GM23338 (cell line): ENCODE measurements around the gene B4GALT4. TPM values are rescaled to one million over a fixed set of nuclear protein-coding genes. Genes with fewer than 3 reads are reported as not detected.
A peak's percentile ranks its signal among the peaks of the same experiment; 100 is the strongest.

Source experiments
- ATAC-seq: fragments of 200-7000 bp; cut with Tn5 transposase; 3 replicates; pipeline ENCODE4 v1.9.1; 2020
- DNase-seq: peaks from one replicate; pipeline ENCODE4 v3.0.0-alpha.2; 2015; ENCODE audit warnings: low spot score
- H2AFZ ChIP-seq: fragments of 200-600 bp; sonication (generic); 2 replicates; pipeline ENCODE4 v1.8.0; 2016; ENCODE audit warnings: antibody characterized with exemption, mild to moderate bottlenecking, moderate library complexity
- H3F3A ChIP-seq: fragments of 200-600 bp; sonication (generic); replicated peaks from 2 replicates; pipeline ENCODE4 v1.8.0; 2017; ENCODE audit warnings: antibody characterized with exemption, mixed run types, low read depth
- H3K27ac ChIP-seq: fragments of 200-600 bp; sonication (generic); 2 replicates; pipeline ENCODE4 v1.6.1; 2016; ENCODE audit warnings: low read depth
- H3K27me3 ChIP-seq: fragments of 200-600 bp; sonication (generic); 2 replicates; pipeline ENCODE4 v1.8.0; 2016; ENCODE audit warnings: mild to moderate bottlenecking, mixed run types, moderate library complexity; ENCODE audit not compliant: insufficient read depth
- H3K36me3 ChIP-seq: fragments of 200-600 bp; sonication (generic); 2 replicates; pipeline ENCODE4 v1.8.0; 2016; ENCODE audit warnings: mild to moderate bottlenecking; ENCODE audit not compliant: insufficient read depth
- H3K4me1 ChIP-seq: fragments of 200-600 bp; sonication (generic); 2 replicates; pipeline ENCODE4 v1.8.0; 2016; ENCODE audit warnings: mild to moderate bottlenecking, moderate library complexity; ENCODE audit not compliant: insufficient read depth
- H3K4me2 ChIP-seq: fragments of 200-600 bp; sonication (generic); 2 replicates; pipeline ENCODE4 v1.7.1; 2017; ENCODE audit warnings: mixed run types
- H3K4me3 ChIP-seq: fragments of 200-600 bp; sonication (generic); 2 replicates; pipeline ENCODE4 v1.6.1; 2016; ENCODE audit warnings: mixed run types
- H3K79me2 ChIP-seq: fragments of 200-600 bp; sonication (generic); replicated peaks from 2 replicates; pipeline ENCODE4 v1.8.0; 2017; ENCODE audit warnings: mild to moderate bottlenecking; ENCODE audit not compliant: insufficient read depth
- H3K9me2 ChIP-seq: fragments of 200-600 bp; sonication (generic); 2 replicates; pipeline ENCODE4 v1.8.0; 2017; ENCODE audit not compliant: insufficient read depth
- H4K20me1 ChIP-seq: fragments of 200-600 bp; sonication (generic); replicated peaks from 2 replicates; pipeline ENCODE4 v1.8.0; 2017; ENCODE audit warnings: mild to moderate bottlenecking; ENCODE audit not compliant: insufficient read depth
- H3K27ac Mint-ChIP-seq: 2 replicates; pipeline ENCODE4 v1.8.0; 2020; ENCODE audit warnings: inconsistent platforms, mild to moderate bottlenecking, moderate library complexity, mixed read lengths
- H3K27me3 Mint-ChIP-seq: 3 replicates; pipeline ENCODE4 v1.8.0; 2022; ENCODE audit warnings: low read depth, mild to moderate bottlenecking, moderate library complexity, mixed read lengths, inconsistent platforms; ENCODE audit not compliant: insufficient read depth, poor library complexity
- H3K36me3 Mint-ChIP-seq: 3 replicates; pipeline ENCODE4 v1.8.0; 2021; ENCODE audit warnings: low read depth, mild to moderate bottlenecking, inconsistent platforms, moderate library complexity, mixed read lengths
- H3K4me1 Mint-ChIP-seq: 3 replicates; pipeline ENCODE4 v1.8.0; 2020; ENCODE audit warnings: mild to moderate bottlenecking, inconsistent platforms, mixed read lengths
- H3K4me3 Mint-ChIP-seq: 3 replicates; pipeline ENCODE4 v1.8.0; 2021; ENCODE audit warnings: moderate library complexity, mild to moderate bottlenecking, inconsistent platforms, mixed read lengths
- H3K9me3 Mint-ChIP-seq: 3 replicates; pipeline ENCODE4 v1.8.0; 2020; ENCODE audit warnings: moderate library complexity, mild to moderate bottlenecking, inconsistent platforms, mixed read lengths
- CREB1 ChIP-seq: fragments of 250-450 bp; sonication (Bioruptor Pico); IDR thresholded peaks from 2 replicates; pipeline ENCODE4 v1.5.0; 2020; ENCODE audit warnings: low read depth, mild to moderate bottlenecking, moderate library complexity
- EZH2 ChIP-seq: fragments of 200-600 bp; sonication (generic); IDR thresholded peaks from one replicate; pipeline ENCODE4 v1.8.0; 2017; ENCODE audit warnings: antibody characterized with exemption, mild to moderate bottlenecking, low read depth; ENCODE audit not compliant: unreplicated experiment
- EZH2phosphoT487 ChIP-seq: fragments of 200-600 bp; sonication (generic); IDR thresholded peaks from one replicate; pipeline ENCODE4 v1.8.1; 2018; ENCODE audit warnings: antibody characterized with exemption; ENCODE audit not compliant: unreplicated experiment
- JUNB ChIP-seq: IDR thresholded peaks from one replicate; pipeline ENCODE4 v1.6.1; 2016; ENCODE audit warnings: antibody characterized with exemption; ENCODE audit not compliant: unreplicated experiment
- NANOG ChIP-seq: IDR thresholded peaks from 2 replicates; pipeline ENCODE4 v1.6.1; 2016; ENCODE audit warnings: antibody characterized with exemption, borderline replicate concordance
- POLR2AphosphoS5 ChIP-seq: IDR thresholded peaks from 2 replicates; pipeline ENCODE4 v1.6.1; 2016; ENCODE audit warnings: antibody characterized with exemption, low read depth
- STAT1 ChIP-seq: IDR thresholded peaks from one replicate; pipeline ENCODE4 v1.6.1; 2016; ENCODE audit warnings: antibody characterized with exemption; ENCODE audit not compliant: unreplicated experiment
- ZNF114 ChIP-seq: fragments of 250-450 bp; sonication (Bioruptor Pico); IDR thresholded peaks from 2 replicates; pipeline ENCODE4 v1.5.0; 2020; ENCODE audit warnings: mild to moderate bottlenecking, moderate library complexity
- ZNF331 ChIP-seq: fragments of 250-450 bp; sonication (Bioruptor Pico); IDR thresholded peaks from 2 replicates; pipeline ENCODE4 v1.5.0; 2020; ENCODE audit warnings: low read depth, mild to moderate bottlenecking, moderate library complexity
- polyA plus RNA-seq: library from polyadenylated mRNA; unstranded; fragments of >200 nt; fragmentation: Nextera tagmentation; extraction: Ambion mirVana; gene quantifications from 2 replicates; pipeline ENCODE4 v1.2.1, GENCODE V29; 2016
- total RNA-seq: library from RNA; depleted of rRNA; stranded (reverse); fragments of >200 nt; shearing (Covaris generic); gene quantifications from 2 replicates; pipeline ENCODE4 v1.2.3, GENCODE V29; 2014
- TF ChIP-seq, protein P1 (sequence below), 2 experiments: fragments of 200-600 bp in 1 of 2; sonication (generic) in 1 of 2; conservative IDR thresholded peaks; 2 replicates each; pipeline versions ENCODE4 v1.5.1 to v1.6.1; 2016 to 2017; ENCODE audit warnings: antibody characterized with exemption in 2 of 2, low read depth in 2 of 2, mild to moderate bottlenecking in 2 of 2, moderate library complexity in 1 of 2
- TF ChIP-seq, protein P2 (sequence below): IDR thresholded peaks from 2 replicates; pipeline ENCODE4 v1.6.1; 2016; ENCODE audit warnings: antibody characterized with exemption
- TF ChIP-seq, protein P3 (sequence below): fragments of 250-450 bp; sonication (Bioruptor Pico); IDR thresholded peaks from 2 replicates; pipeline ENCODE4 v1.5.0; 2020; ENCODE audit warnings: mild to moderate bottlenecking, moderate library complexity
- TF ChIP-seq, protein P4 (sequence below): IDR thresholded peaks from one replicate; pipeline ENCODE4 v1.6.1; 2018; ENCODE audit warnings: antibody characterized with exemption; ENCODE audit not compliant: unreplicated experiment

The B4GALT4 gene
- total and polyA plus RNA-seq, 2 experiments from 2014 or later, result 38.3 to 45.3 TPM

DNA sequence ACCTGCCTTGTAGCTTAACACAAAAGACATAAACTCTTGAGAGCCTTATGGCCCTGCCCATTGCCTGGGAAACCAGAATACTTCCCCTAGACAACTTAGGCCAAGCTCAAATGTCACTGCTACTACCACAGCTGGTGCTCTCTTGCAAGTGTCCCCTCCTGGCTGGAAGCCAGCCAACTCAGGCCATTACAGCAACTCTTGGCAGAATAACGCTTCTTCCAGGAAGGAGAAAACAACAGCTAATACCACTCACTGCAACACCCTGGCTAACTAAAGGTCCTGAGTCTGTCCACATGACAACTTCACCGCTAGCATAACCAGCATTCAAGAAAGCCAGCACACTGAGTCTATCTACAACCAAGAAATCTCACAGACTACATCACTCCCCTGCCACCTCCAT, 5.1 kb upstream of the B4GALT4 start:
- ATAC-seq (no peak), DNase-seq (no peak)
- H4K20me1 ChIP-seq, result no peaks in the 10 kb centered on the region
- no peaks in the 10 kb centered on the region for H3F3A ChIP-seq
- H3K4me2 ChIP-seq, result no peak overlapping the region
- H3K79me2 ChIP-seq, result no peaks in the 10 kb centered on the region; the same call in 1 of the 2 replicates
- TF ChIP-seq POLR2AphosphoS5 (no peak), ZNF331 (CRISPR knock-in tag) (no peak), NANOG (no peak), EZH2phosphoT487 (no peak), ZNF114 (CRISPR knock-in tag) (no peak), EZH2 (no peak), CREB1 (CRISPR knock-in tag) (no peak), STAT1 (no peak), JUNB (no peak)
- TF ChIP-seq, protein P1, sequence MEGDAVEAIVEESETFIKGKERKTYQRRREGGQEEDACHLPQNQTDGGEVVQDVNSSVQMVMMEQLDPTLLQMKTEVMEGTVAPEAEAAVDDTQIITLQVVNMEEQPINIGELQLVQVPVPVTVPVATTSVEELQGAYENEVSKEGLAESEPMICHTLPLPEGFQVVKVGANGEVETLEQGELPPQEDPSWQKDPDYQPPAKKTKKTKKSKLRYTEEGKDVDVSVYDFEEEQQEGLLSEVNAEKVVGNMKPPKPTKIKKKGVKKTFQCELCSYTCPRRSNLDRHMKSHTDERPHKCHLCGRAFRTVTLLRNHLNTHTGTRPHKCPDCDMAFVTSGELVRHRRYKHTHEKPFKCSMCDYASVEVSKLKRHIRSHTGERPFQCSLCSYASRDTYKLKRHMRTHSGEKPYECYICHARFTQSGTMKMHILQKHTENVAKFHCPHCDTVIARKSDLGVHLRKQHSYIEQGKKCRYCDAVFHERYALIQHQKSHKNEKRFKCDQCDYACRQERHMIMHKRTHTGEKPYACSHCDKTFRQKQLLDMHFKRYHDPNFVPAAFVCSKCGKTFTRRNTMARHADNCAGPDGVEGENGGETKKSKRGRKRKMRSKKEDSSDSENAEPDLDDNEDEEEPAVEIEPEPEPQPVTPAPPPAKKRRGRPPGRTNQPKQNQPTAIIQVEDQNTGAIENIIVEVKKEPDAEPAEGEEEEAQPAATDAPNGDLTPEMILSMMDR (conservative IDR thresholded peaks at IDR 0.05; ENCODE audit: low read depth in 2 of 2), result no peak
- TF ChIP-seq, protein P2, sequence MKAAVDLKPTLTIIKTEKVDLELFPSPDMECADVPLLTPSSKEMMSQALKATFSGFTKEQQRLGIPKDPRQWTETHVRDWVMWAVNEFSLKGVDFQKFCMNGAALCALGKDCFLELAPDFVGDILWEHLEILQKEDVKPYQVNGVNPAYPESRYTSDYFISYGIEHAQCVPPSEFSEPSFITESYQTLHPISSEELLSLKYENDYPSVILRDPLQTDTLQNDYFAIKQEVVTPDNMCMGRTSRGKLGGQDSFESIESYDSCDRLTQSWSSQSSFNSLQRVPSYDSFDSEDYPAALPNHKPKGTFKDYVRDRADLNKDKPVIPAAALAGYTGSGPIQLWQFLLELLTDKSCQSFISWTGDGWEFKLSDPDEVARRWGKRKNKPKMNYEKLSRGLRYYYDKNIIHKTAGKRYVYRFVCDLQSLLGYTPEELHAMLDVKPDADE, result no peak
- TF ChIP-seq, protein P3, sequence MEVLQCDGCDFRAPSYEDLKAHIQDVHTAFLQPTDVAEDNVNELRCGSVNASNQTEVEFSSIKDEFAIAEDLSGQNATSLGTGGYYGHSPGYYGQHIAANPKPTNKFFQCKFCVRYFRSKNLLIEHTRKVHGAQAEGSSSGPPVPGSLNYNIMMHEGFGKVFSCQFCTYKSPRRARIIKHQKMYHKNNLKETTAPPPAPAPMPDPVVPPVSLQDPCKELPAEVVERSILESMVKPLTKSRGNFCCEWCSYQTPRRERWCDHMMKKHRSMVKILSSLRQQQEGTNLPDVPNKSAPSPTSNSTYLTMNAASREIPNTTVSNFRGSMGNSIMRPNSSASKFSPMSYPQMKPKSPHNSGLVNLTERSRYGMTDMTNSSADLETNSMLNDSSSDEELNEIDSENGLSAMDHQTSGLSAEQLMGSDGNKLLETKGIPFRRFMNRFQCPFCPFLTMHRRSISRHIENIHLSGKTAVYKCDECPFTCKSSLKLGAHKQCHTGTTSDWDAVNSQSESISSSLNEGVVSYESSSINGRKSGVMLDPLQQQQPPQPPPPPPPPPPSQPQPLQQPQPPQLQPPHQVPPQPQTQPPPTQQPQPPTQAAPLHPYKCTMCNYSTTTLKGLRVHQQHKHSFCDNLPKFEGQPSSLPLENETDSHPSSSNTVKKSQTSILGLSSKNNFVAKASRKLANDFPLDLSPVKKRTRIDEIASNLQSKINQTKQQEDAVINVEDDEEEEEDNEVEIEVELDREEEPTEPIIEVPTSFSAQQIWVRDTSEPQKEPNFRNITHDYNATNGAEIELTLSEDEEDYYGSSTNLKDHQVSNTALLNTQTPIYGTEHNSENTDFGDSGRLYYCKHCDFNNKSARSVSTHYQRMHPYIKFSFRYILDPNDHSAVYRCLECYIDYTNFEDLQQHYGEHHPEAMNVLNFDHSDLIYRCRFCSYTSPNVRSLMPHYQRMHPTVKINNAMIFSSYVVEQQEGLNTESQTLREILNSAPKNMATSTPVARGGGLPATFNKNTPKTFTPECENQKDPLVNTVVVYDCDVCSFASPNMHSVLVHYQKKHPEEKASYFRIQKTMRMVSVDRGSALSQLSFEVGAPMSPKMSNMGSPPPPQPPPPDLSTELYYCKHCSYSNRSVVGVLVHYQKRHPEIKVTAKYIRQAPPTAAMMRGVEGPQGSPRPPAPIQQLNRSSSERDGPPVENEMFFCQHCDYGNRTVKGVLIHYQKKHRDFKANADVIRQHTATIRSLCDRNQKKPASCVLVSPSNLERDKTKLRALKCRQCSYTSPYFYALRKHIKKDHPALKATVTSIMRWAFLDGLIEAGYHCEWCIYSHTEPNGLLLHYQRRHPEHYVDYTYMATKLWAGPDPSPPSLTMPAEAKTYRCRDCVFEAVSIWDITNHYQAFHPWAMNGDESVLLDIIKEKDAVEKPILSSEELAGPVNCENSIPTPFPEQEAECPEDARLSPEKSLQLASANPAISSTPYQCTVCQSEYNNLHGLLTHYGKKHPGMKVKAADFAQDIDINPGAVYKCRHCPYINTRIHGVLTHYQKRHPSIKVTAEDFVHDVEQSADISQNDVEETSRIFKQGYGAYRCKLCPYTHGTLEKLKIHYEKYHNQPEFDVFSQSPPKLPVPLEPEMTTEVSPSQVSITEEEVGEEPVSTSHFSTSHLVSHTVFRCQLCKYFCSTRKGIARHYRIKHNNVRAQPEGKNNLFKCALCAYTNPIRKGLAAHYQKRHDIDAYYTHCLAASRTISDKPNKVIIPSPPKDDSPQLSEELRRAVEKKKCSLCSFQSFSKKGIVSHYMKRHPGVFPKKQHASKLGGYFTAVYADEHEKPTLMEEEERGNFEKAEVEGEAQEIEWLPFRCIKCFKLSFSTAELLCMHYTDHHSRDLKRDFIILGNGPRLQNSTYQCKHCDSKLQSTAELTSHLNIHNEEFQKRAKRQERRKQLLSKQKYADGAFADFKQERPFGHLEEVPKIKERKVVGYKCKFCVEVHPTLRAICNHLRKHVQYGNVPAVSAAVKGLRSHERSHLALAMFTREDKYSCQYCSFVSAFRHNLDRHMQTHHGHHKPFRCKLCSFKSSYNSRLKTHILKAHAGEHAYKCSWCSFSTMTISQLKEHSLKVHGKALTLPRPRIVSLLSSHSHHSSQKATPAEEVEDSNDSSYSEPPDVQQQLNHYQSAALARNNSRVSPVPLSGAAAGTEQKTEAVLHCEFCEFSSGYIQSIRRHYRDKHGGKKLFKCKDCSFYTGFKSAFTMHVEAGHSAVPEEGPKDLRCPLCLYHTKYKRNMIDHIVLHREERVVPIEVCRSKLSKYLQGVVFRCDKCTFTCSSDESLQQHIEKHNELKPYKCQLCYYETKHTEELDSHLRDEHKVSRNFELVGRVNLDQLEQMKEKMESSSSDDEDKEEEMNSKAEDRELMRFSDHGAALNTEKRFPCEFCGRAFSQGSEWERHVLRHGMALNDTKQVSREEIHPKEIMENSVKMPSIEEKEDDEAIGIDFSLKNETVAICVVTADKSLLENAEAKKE (CRISPR knock-in tag), result no peak
- TF ChIP-seq, protein P4, sequence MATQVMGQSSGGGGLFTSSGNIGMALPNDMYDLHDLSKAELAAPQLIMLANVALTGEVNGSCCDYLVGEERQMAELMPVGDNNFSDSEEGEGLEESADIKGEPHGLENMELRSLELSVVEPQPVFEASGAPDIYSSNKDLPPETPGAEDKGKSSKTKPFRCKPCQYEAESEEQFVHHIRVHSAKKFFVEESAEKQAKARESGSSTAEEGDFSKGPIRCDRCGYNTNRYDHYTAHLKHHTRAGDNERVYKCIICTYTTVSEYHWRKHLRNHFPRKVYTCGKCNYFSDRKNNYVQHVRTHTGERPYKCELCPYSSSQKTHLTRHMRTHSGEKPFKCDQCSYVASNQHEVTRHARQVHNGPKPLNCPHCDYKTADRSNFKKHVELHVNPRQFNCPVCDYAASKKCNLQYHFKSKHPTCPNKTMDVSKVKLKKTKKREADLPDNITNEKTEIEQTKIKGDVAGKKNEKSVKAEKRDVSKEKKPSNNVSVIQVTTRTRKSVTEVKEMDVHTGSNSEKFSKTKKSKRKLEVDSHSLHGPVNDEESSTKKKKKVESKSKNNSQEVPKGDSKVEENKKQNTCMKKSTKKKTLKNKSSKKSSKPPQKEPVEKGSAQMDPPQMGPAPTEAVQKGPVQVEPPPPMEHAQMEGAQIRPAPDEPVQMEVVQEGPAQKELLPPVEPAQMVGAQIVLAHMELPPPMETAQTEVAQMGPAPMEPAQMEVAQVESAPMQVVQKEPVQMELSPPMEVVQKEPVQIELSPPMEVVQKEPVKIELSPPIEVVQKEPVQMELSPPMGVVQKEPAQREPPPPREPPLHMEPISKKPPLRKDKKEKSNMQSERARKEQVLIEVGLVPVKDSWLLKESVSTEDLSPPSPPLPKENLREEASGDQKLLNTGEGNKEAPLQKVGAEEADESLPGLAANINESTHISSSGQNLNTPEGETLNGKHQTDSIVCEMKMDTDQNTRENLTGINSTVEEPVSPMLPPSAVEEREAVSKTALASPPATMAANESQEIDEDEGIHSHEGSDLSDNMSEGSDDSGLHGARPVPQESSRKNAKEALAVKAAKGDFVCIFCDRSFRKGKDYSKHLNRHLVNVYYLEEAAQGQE, result no peak
- peak overlapping the region; percentile 34; the same call in 1 of the 2 replicates for H2AFZ ChIP-seq
- no peak overlapping the region for H3K27ac ChIP-seq
- H3K4me1 Mint-ChIP-seq, result no peaks in the 10 kb centered on the region; the same call in 2 of the 3 replicates
- peaks cover 47% of the 10 kb centered on the region for H3K9me3 Mint-ChIP-seq
- H3K4me1 ChIP-seq, result peaks cover 4% of the 10 kb centered on the region
- H3K36me3 ChIP-seq, result peaks cover 4% of the 10 kb centered on the region; the same call in 1 of the 2 replicates
- no peak overlapping the region for H3K4me3 ChIP-seq
- no peak overlapping the region for H3K27ac Mint-ChIP-seq
- H3K27me3 ChIP-seq, result no peaks in the 10 kb centered on the region
- peaks cover 14% of the 10 kb centered on the region; the same call in 2 of the 3 replicates for H3K36me3 Mint-ChIP-seq
- H3K27me3 Mint-ChIP-seq, result peaks cover 7% of the 10 kb centered on the region
- H3K4me3 Mint-ChIP-seq, result no peak overlapping the region
- 0 out of 2 replicates have a peak, but pooled peaks cover 5% of the 10 kb centered on the region for H3K9me2 ChIP-seq
